Measurements from ENCODE around the gene CDH2.

CDH2 gene

GRCh38 chr18:28126768-28127167 is 50.2 kb downstream of the CDH2 start:
- no peak for DNase-seq

GRCh38 chr18:28125051-28125450 is 51.9 kb downstream of the CDH2 start:
- no peak for DNase-seq

DNA sequence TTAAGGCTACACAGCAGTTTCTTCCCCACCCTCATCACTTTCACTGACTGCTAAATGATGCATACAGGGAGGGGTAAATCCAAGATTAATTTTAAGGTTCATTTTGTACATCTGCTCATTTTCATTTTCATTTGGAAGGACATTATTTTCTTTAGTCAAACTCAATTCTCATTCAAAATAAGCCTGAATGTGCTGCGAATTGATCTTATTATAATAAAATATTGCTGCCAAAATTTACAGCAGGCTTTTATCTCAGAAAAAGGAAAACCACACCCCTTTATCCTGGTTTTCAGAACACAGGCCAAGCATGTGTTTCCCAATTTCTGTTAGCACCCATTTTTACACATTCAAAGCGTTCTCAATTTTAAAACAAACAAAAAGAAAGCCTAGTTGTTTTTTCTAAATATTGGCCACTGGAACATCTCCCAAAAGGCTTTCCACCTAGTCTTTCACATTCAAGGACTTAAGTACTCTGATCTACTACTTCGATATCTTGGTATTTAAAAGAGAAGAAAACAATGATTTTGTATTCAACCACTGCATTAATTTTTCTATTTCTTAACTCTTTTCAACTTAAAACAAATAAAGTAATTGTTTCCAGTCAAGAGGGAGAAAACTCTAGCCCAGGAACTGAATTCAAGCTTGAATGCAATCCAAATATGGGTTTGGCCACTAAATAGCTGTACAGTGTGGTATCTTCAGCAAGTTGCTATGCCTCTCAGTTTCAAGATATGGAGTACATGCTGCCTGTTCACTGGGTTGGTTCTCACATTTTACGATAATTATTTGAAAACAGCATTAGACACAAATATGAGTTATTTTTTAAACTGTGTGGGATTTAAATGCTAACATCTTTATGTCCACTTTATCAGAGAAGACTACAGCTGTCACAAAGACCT is 52.5 kb downstream of the CDH2 start:
- DNase-seq = no peak

DNA sequence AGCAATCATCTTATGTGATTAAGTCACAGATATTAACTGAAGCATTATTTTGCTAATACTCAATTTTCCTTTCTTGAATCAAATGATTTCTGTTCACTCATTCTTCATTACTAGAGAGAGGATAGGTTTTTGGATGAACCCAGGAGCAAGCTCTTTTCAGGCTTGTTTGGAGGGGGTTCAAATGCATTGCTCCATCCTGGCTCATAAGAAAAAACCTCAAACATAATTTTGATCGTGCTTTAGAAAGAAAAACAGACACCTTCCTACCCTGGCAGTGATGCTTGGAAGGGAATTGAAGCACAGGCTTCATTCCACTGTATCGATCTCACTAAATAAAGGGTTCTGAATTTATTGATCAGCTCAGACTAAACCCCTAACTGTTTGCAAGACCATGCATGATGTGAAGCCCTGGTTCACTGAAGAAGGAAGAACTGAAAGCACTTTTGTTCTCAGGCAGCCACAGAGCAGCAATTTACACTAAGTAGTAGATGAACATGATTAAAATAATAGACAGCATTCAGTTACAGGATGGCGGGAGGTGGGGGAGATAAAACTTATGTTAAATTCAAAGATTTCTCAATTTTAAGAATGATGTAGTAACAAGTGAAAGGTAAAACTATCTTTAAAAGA is 53.4 kb downstream of the CDH2 start:
- no peak for DNase-seq

DNA sequence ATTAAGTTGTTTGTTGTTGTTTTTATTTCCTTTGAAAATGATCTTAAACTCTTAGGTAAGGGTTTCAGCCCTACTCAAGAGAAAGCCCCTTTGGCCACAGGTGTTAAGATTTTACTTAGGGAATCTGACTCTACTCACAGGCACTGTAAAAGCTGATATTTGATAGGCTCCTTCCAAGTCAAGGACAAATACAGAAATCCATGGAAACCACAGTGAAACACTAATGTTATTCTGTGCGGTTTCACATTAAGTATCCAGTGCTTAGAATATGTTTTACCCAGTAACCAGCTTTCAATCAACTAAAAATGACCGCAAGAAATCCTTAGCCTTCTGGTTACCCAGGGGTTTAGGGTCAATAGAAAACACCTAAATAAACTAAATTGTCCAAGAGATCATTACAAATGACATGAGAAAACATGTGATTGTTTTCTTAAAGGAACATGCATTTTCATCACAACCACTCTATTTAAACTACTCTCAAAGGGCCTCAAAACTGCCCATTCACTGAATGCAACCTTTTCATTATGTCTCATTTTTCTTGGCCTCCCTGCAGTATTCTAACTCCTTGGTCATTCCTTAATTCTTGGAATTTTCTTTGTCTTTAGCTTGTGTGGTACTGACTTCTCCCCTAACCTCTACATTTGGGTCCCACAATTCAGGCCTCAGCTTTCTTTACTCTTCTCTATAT is 56.0 kb downstream of the CDH2 start:
- DNase-seq = no peak

- DNase-seq = no peak
These were observed 60.5 kb downstream of the CDH2 start for GRCh38 chr18:28116461-28116860.

DNA sequence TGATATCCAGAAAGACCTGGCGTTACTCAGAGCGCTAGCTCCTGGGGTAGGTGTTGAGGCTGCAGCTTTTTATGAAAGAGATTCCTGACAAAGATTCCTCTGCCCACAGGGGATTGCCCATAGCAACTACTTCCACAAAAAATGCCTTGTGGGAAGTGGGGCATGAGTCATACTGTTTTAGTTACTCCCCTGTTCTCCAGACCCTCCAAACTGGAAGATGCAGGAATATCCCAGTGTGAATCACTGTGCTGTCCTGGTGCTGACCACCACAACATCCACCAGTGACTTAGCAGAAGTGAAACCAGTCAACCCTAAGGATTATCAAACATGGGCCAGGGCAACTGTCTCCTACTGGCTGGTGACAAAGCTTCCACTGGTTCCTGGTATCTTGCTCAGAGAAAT is 61.8 kb downstream of the CDH2 start:
- DNase-seq = no peak

- no peak for DNase-seq
These were observed 62.5 kb downstream of the CDH2 start for GRCh38 chr18:28114472-28114871.

DNA sequence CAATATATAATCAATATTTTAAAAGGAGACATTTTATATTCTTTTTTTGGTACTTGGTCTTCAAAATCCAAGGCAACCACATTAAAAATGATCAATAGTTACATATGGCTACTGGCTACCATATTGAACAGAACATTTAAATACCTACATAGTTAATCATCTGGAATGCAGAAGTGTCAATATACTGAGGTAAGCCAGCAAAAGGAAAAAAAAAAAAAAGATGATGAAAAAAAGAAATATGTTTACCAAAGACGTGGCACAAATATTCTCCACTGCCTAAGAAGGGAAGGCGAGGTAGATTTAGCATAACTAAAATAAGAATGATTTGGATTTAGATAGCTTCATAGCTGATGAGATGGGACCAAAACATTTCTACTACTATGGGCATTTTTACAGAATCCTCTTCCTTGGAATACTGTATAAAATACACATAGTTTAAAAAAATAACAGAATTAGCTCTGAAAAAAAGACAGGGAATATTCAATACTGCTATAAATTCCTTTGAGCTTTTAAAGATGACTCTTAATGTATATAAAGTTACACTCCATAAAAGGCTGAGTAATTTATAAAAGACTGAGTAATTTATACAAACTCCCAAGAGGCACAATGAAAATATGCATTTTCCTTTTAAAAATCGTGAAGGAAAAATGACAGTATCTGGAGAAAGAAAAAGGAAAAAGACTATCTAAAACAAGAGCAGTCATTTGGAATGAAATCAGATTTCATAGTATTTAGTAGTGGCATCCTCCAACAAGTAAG is 63.5 kb downstream of the CDH2 start:
- DNase-seq = no peak

DNA sequence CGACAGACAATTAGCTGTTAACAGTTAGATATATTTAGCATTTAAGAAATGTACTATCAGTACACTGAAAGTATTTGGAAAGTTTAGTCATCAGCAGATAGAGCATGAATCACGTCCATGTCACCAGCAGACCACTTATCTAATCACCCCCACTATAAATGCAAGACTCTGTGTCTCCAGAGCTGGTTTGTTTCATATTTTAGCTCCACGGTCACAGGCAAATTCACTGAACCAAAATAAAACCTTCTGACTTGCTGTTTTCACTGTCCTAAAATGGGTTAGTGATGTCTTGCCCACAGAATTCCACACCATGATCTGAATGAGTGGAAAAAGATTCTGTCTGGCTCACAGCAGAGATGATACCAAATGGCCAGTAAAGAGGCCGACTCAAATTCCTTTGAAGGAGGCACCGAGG is 64.9 kb downstream of the CDH2 start:
- DNase-seq = no peak

GRCh38 chr18:28110924-28111323 is 66.0 kb downstream of the CDH2 start:
- no peak for DNase-seq

DNA sequence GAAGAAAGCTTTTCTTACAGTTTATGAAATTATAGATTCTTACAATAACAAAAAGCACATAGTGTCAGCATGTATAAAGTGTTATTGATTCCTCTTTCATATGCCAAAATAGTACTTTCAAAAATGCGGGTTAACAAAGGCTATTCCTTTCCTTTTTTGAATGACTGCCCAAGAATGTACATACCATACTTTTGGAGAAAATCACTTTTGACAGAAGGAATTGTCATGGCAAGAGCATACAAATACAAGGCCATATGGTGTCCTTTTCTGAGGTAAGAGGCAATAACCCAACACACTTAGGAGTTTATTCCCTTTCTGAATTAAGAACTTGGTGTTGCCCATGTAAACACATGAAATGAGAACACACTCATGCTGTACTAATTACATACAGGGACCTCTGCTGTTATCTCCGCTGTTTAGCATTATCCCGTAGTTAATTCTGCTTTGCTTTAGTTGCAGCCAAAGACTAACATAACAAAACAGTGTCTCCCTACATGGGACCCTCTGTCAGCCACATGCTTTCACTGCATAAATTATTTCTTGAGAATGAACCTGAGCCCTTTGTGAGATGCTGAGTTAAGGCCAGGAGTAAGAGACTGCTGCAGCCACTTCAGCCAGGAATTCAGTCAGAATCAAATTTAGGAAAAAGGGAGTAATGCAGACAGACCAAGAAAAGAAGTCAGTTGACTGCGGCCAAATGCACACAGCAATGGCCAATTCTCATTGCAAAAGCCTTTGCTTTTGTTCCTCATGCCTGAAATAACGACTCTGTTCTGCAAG is 67.0 kb downstream of the CDH2 start:
- no peak for DNase-seq

DNA sequence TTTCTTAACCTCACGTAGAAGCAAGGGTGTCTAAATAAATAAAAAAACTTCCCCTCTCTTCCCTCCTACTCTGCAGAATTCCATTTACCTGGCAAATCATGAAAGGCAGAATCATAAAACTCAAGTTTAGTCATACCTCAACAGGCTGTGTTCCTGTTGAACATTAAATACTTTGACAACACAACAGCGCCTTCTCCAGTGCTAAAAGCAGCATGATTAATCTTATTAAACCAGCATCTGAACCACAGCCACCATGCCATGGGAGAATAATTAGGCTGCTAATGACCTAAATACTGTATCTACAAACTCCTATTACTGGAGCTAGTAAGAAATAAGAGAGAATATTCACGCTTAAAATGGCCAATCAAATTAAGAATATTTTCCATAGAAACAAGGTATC is 68.1 kb downstream of the CDH2 start:
- no peak for DNase-seq

- no peak for DNase-seq
These were observed 68.7 kb downstream of the CDH2 start for GRCh38 chr18:28108254-28108653.

DNA sequence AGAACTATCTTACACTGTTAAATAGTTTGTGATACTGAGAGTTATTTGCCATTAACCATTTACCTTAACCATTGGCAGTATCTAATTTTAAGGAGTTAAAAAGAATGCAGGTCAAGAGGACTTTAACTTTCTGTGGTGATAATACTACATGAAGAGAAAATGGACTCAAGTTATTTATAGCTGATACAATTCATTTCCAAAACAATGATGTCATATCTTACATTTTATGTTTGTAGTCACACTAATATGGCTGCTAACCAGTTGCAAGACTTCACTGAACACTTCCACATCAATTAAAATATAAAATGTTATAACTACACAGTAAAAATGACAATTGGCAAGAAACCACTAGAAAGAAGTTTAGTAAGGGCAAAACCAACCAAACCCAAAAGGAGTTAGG is 77.7 kb downstream of the CDH2 start:
- no peak for DNase-seq

DNA sequence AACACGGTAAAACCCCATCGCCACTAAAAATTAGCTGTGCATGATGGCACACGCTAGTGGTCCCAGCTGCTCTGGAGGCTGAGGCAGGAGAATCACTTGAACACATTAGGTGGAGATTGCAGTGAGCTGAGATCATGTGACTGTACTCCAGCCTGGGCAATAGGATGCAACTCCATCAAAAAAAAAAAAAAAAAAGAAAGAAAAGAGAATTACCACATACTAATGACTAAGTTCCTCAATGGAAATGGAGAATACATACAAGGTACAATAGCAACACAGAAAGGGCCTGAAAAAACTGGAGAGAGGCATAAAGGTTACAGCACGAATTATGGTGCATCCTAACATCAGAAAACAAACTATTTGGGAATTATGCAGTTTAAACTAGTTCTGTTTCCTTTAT is 81.3 kb downstream of the CDH2 start:
- DNase-seq = no peak

- no peak for DNase-seq
These were observed 81.9 kb downstream of the CDH2 start for GRCh38 chr18:28095041-28095440.

DNA sequence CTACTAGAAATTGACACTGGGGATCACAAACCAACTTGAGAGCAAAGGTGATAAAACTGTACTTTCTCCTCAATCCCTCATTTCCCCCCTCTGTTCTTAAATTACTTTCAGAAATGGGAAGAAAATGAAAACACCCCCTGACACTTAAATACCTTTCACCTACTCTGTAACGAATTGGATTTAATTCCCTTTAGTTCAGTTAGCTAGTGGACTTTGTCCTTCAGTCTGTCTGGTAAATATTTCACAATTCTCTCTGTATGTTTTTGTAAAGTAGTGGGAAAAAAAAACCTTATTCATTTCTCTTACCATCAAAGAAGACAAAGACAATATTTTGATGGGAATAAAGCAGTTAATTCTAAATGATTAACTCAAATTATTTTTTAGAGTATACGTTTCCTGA is 85.7 kb downstream of the CDH2 start:
- DNase-seq = no peak

DNA sequence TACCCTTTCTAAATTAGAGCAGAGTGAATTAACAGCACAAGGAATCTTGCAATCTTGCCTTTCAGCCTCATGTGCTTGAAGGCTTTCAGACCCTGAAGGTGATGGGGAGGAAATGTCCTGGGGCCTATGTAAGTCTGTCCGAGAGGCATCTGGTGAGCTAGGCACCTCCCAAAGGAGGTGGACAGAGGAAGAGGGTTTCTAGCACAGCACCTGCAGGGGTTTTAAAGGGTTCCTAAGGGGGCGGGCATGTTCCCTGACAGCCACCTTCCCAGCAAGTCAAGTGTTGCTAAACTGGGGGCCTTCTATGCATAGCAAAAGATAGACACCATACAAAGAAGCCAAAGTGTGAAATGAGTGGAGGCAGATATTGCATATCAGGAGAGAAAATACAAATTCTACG is 88.5 kb downstream of the CDH2 start:
- DNase-seq = no peak

DNA sequence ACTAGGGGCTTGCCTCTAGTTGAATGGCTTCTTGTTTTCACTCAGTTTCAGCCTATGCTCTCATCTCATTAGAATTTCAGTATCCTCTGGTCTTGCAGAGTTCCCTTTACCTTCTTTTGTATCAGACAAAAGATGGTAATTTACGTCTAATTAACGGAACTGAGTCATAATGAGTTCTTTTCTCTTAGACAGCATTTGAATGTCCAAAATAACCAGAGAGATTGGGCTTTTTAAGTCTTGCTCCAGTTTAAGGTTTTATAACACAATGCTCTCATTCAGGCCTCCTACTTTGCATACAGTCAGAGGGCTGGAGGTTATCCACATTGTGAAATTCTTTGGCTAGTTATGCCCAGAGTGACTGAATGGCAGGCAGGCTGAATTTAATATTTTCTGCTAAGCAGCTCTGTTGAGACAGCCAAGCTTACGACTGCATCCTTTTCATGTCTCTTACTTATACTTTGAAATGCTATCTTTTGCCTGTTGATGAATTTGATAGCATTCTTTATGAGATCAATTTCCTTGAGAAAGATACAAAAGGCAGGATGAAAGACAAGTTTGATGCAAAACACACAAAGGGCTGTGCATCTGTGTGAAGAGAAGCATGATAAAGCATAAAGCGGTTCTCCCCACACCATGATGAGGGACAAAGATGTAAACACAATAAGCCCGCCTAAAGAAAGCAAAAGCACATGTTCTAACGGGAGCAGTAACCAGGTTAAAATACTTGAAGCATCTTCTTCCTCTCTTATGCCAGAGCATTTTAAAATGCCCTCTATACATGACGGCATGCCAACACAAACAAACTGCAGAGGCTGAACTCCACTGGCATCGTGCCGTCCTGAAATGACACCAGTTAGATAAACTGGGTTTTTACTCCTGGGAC is 90.0 kb downstream of the CDH2 start:
- peak; percentile 38 for DNase-seq

DNA sequence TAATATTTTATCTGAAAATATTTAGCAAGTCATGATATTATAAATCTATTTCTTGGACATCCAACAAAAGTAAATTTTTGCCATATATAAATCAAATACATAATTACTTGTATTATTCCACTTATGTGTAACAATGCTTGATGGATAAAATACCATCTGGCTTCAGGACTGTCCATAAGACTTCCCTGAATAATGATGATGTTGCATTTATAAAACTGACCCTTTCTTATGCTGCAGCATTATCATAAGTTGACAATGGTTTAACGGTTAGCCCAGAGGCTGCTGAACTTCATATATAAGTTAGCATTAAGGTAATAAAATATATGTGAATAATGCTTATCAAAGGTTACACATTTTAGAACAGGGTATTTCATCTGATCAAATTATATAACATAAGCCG is 95.4 kb downstream of the CDH2 start:
- no peak for DNase-seq

Measured in NCI-H146 (cell line).